ENCODE results near the gene SYT7.

GRCh38 chr11:61539831-61540357 is 41.0 kb downstream of the SYT7 start:
- TF ChIP-seq CTCF (IDR thresholded peaks at IDR 0.05) = no peak
- TF ChIP-seq REST (IDR thresholded peaks at IDR 0.05; ENCODE audit: insufficient read depth in 1 of 2, low read depth in 2 of 2, low read length in 1 of 2) = no peak
- TF ChIP-seq POLR2AphosphoS5 (IDR thresholded peaks at IDR 0.05; ENCODE audit: low read depth, low read length) = no peak
